ENCODE results near the gene DCAKD.

- no peak for TF ChIP-seq POLR2A (IDR thresholded peaks at IDR 0.05; ENCODE audit: low read depth, low read length)
- no peak for TF ChIP-seq CTCF (IDR thresholded peaks at IDR 0.05; ENCODE audit: extremely low read depth in 1 of 2, insufficient read depth in 1 of 2, low read depth in 1 of 2, low read length in 2 of 2)
- TF ChIP-seq POLR2AphosphoS5 (IDR thresholded peaks at IDR 0.05; ENCODE audit: insufficient read depth, low read depth, low read length) = no peak
- no peak for TF ChIP-seq JUN (IDR thresholded peaks at IDR 0.05; ENCODE audit: borderline replicate concordance, insufficient read depth, insufficient read length, low read depth)
- TF ChIP-seq MAX (IDR thresholded peaks at IDR 0.05; ENCODE audit: insufficient read depth, insufficient read length) = no peak
- no peak for TF ChIP-seq GATA2 (IDR thresholded peaks at IDR 0.05; ENCODE audit: insufficient read depth, insufficient read length, low read depth, low read length)
- TF ChIP-seq EZH2 (IDR thresholded peaks at IDR 0.05; ENCODE audit: borderline replicate concordance, low read depth, low read length, severe bottlenecking) = no peak
Measured at GRCh38 chr17:45016237-45016636, 35.2 kb downstream of the DCAKD start.
